Measurements from ENCODE around the gene TMEM80. TPM values are rescaled to one million over a fixed set of nuclear protein-coding genes. Genes with fewer than 3 reads are reported as not detected.
"Not testable (repeated sequence)": the region's sequence is repeated elsewhere in the genome, so short reads cannot be mapped to it uniquely, and the experiment has no call there.

The TMEM80 gene
- total RNA-seq: 11.8 TPM
- polyA plus RNA-seq (ENCODE audit: insufficient read depth in 1 of 8, insufficient read length in 8 of 8, low replicate concordance in 1 of 8): 10 to 100 TPM; 10.1 to 26.0 (median 20.1) TPM
- long read RNA-seq, donor 1: 0 reads
- long read RNA-seq, donor 2: 0 reads
- long read RNA-seq, donor 3, partial matches to known transcripts: 7 of 8 reads
- long read RNA-seq, donor 3, other reads (novel, unspliced or antisense): 0 of 8 reads
- long read RNA-seq, donor 4, partial matches to known transcripts: 0 of 1 reads
- long read RNA-seq, donor 4, other reads (novel, unspliced or antisense): 0 of 1 reads
- long read RNA-seq, donor 5: 0 reads
- long read RNA-seq, donor 6, partial matches to known transcripts: 0 of 7 reads
- long read RNA-seq, donor 6, other reads (novel, unspliced or antisense): 7 of 7 reads
- long read RNA-seq, donor 7, partial matches to known transcripts: 6 of 6 reads
- long read RNA-seq, donor 7, other reads (novel, unspliced or antisense): 0 of 6 reads
- long read RNA-seq, donor 8: 0 reads
- long read RNA-seq, donor 9: 0 reads
- long read RNA-seq, donor 10, partial matches to known transcripts: 0 of 10 reads
- long read RNA-seq, donor 10, other reads (novel, unspliced or antisense): 10 of 10 reads
- long read RNA-seq, donor 11: 0 reads

DNA sequence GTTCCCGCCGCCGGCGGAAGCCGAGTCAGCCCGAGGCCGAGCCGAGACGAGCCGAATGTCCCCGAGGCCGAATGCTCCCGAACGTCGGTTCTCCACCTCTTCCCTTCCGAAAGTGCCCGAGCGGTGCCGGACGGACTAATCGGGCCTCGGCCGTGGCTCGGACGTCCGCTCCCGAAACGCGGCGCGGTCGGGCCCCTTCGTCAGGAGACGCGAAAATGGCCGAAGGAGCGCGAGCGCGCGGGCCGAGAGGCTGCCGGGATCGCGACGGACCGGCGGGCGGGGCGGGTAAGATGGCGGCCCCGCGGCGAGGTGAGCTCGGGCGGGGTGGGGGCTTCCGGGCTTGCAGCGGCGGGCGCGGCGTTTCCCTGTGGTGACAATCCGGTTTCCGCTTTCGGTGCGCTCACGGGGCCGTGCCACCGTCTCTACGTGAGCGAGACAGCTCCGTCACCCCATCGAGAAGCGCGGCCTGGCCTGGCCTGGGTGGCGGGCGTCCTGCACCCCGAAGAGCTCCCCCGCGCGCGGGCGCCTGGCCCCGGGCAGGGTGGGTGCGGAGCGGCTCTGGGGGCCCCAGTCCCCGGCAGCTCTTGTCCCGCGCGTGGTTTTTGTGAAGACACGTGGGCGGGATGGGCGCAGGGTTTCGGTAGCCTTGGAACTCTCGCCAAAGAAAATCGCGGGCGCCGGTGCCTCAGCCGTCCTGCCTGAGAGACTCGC, at the start of gene TMEM80:
Gene TMEM80, plus strand, starts transcription at position 279 of the 711 bp plus-strand sequence. Its CDS starts 12 bp downstream, at position 291.
- no peaks in the 10 kb centered on the region for H3K9me3 ChIP-seq (replicated peaks; ENCODE audit: control insufficient read depth, low read depth, low read length)
- H3K27me3 ChIP-seq (ENCODE audit: control insufficient read depth, insufficient read depth, low read length): no peaks in the 10 kb centered on the region
- H3K4me1 ChIP-seq (ENCODE audit: control insufficient read depth, insufficient read depth, low read length): peaks cover 23% of the 10 kb centered on the region
- peaks cover 17% of the 10 kb centered on the region for H3K36me3 ChIP-seq (ENCODE audit: control insufficient read depth, insufficient read depth, low read length)
- peak; percentile 100 for DNase-seq
- peak within 1 kb of the TSS; percentile 100 for H3K27ac ChIP-seq (ENCODE audit: low read length)
- under 1% methylated on average over 96 of the region's 101 CpGs for WGBS (ENCODE audit: insufficient coverage)
- H3K4me3 ChIP-seq (ENCODE audit: low read length): peak within 1 kb of the TSS; percentile 92

DNA sequence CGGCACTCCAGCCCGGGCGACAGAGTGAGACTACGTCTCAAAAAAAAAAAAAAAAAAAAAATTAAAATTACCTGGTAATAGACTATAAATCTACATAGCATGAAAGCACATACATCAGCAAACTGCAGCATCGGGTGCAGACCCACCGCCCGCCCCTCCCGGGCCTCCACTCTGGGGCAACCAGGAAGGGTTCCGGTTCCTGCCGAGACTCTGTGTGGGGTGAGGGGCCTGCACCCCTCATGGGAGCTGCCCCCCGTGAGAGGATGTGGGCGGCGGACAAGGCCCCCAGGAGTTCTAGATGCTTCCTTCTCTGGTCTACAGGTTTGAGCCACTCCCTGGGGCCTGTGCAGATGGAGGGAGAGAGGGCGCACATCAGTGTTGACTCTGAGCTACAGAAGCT, 49.4 kb upstream of the TMEM80 start:
- H3K4me3 ChIP-seq (ENCODE audit: low read length): no peak overlapping the region
- WGBS (ENCODE audit: insufficient coverage): 84% methylated on average over 5 of the region's 14 CpGs
- no peaks in the 10 kb centered on the region for H3K4me1 ChIP-seq (ENCODE audit: control insufficient read depth, insufficient read depth, low read length)
- no peak for DNase-seq
- H3K27ac ChIP-seq (ENCODE audit: low read length): no peak overlapping the region
- no peaks in the 10 kb centered on the region for H3K9me3 ChIP-seq (replicated peaks; ENCODE audit: control insufficient read depth, low read depth, low read length)
- H3K27me3 ChIP-seq (ENCODE audit: control insufficient read depth, insufficient read depth, low read length): peaks cover 4% of the 10 kb centered on the region
- peaks cover 29% of the 10 kb centered on the region for H3K36me3 ChIP-seq (ENCODE audit: control insufficient read depth, insufficient read depth, low read length)

- not testable (repeated sequence) for H3K9me3 ChIP-seq (replicated peaks; ENCODE audit: control insufficient read depth, low read depth, low read length); H3K27ac ChIP-seq (ENCODE audit: low read length); H3K4me1 ChIP-seq (ENCODE audit: control insufficient read depth, insufficient read depth, low read length); H3K27me3 ChIP-seq (ENCODE audit: control insufficient read depth, insufficient read depth, low read length); DNase-seq; H3K4me3 ChIP-seq (ENCODE audit: low read length)
- WGBS (ENCODE audit: insufficient coverage): 87% methylated on average over 3 of the region's 14 CpGs
- peaks cover 24% of the 10 kb centered on the region for H3K36me3 ChIP-seq (ENCODE audit: control insufficient read depth, insufficient read depth, low read length)
Measured at GRCh38 chr11:647672-648158, 47.9 kb upstream of the TMEM80 start.

DNA sequence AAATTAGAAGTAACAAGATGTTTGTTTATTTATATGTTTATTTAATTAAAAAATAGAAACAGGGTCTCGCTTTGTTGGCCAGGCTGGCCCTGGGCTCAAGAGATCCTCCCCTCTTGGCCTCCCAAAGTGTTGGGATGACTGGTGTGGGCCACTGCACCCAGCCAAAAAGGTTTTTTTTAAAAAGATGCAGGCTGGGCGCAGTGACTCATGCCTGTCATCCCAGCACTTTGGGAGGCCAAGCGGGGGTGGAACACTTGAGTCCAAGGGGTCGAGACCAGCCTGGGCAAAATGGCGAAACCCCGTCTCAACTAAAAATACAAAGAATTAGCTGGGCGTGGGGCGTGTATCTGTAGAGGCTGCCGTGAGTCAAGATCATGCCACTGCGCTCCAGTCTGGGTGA, 45.1 kb upstream of the TMEM80 start:
- Histone ChIP-seq H3K4me3 (ENCODE audit: low read length) (no peak overlapping the region), H3K27me3 (ENCODE audit: control insufficient read depth, insufficient read depth, low read length) (no peaks in the 10 kb centered on the region), H3K4me1 (ENCODE audit: control insufficient read depth, insufficient read depth, low read length) (no peaks in the 10 kb centered on the region), H3K9me3 (replicated peaks; ENCODE audit: control insufficient read depth, low read depth, low read length) (no peaks in the 10 kb centered on the region), H3K27ac (ENCODE audit: low read length) (no peak overlapping the region), H3K36me3 (ENCODE audit: control insufficient read depth, insufficient read depth, low read length) (peaks cover 11% of the 10 kb centered on the region)
- 95% methylated on average over 7 of the region's 10 CpGs for WGBS (ENCODE audit: insufficient coverage)
- DNase-seq: no peak

DNA sequence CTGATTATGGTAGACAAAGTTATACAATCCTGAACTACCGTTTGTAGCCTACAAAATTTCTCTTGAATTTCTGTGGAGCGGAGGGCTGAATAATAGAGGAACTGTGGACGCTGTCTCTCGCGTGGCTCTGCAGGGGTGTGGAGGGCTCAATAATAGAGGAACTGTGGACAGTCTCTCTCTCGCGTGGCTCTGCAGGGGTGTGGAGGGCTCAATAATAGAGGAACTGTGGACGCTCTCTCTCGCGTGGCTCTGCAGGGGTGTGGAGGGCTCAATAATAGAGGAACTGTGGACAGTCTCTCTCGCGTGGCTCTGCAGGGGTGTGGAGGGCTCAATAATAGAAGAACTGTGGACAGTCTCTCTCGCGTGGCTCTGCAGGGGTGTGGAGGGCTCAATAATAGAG, 42.5 kb upstream of the TMEM80 start:
- H3K27ac ChIP-seq (ENCODE audit: low read length); H3K4me1 ChIP-seq (ENCODE audit: control insufficient read depth, insufficient read depth, low read length); DNase-seq; H3K4me3 ChIP-seq (ENCODE audit: low read length); H3K9me3 ChIP-seq (replicated peaks; ENCODE audit: control insufficient read depth, low read depth, low read length); H3K27me3 ChIP-seq (ENCODE audit: control insufficient read depth, insufficient read depth, low read length): not testable (repeated sequence)
- WGBS (ENCODE audit: insufficient coverage): 94% methylated on average over 14 of the region's 14 CpGs
- peaks cover 18% of the 10 kb centered on the region for H3K36me3 ChIP-seq (ENCODE audit: control insufficient read depth, insufficient read depth, low read length)

DNA sequence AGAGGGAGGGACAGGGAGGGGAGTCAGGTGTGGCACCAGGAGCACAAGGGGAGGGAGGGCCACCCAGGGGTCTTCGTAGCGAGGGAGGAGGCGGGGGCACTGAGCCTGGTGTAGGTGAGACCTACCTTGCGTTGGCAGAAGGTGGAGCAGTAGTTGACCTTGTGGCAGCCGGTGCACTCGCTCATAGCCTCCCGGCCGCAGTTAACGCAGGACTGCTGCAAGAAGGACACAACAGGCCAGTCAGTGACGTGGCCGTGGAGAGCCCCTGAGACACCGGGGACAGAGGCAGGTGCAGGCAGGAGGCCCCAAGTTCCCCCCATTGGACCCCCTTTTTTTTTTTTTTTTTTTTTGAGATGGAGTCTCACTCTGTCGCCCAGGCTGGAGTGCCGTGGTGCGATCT, 41.8 kb upstream of the TMEM80 start:
- Histone ChIP-seq H3K4me1 (ENCODE audit: control insufficient read depth, insufficient read depth, low read length) (no peaks in the 10 kb centered on the region), H3K9me3 (replicated peaks; ENCODE audit: control insufficient read depth, low read depth, low read length) (no peaks in the 10 kb centered on the region), H3K4me3 (ENCODE audit: low read length) (no peak overlapping the region), H3K27me3 (ENCODE audit: control insufficient read depth, insufficient read depth, low read length) (no peaks in the 10 kb centered on the region), H3K27ac (ENCODE audit: low read length) (no peak overlapping the region), H3K36me3 (ENCODE audit: control insufficient read depth, insufficient read depth, low read length) (peaks cover 23% of the 10 kb centered on the region)
- 92% methylated on average over 14 of the region's 15 CpGs for WGBS (ENCODE audit: insufficient coverage)
- no peak for DNase-seq

DNA sequence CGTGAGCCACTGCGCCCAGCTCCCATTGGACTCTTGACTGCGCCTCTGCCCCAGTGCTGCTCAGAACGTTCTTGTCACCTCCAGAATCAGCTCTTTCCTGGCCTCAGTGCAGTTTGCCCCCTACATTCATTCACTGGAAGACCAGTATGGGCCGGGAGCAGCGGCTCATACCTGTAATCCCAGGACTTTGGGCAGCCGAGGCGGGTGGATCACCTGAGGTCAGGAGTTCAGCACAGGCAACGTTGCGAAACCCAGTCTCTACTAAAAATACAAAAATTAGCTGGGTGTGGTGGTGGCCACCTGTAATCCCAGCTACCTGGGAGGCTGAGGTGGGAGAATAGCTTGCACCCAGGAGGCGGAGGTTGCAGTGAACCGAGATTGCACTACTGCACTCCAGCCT, 41.2 kb upstream of the TMEM80 start:
- H3K4me3 ChIP-seq (ENCODE audit: low read length); H3K9me3 ChIP-seq (replicated peaks; ENCODE audit: control insufficient read depth, low read depth, low read length); H3K27ac ChIP-seq (ENCODE audit: low read length); DNase-seq; H3K27me3 ChIP-seq (ENCODE audit: control insufficient read depth, insufficient read depth, low read length); H3K4me1 ChIP-seq (ENCODE audit: control insufficient read depth, insufficient read depth, low read length): not testable (repeated sequence)
- peaks cover 26% of the 10 kb centered on the region for H3K36me3 ChIP-seq (ENCODE audit: control insufficient read depth, insufficient read depth, low read length)
- 95% methylated on average over 8 of the region's 12 CpGs for WGBS (ENCODE audit: insufficient coverage)

GRCh38 chr11:655036-655726, 40.4 kb upstream of the TMEM80 start:
- DNase-seq: no peak
- no peaks in the 10 kb centered on the region for H3K9me3 ChIP-seq (replicated peaks; ENCODE audit: control insufficient read depth, low read depth, low read length)
- H3K27ac ChIP-seq (ENCODE audit: low read length): no peak overlapping the region
- no peaks in the 10 kb centered on the region for H3K27me3 ChIP-seq (ENCODE audit: control insufficient read depth, insufficient read depth, low read length)
- H3K4me1 ChIP-seq (ENCODE audit: control insufficient read depth, insufficient read depth, low read length): no peaks in the 10 kb centered on the region
- peaks cover 34% of the 10 kb centered on the region for H3K36me3 ChIP-seq (ENCODE audit: control insufficient read depth, insufficient read depth, low read length)
- 89% methylated on average over 21 of the region's 30 CpGs for WGBS (ENCODE audit: insufficient coverage)
- no peak overlapping the region for H3K4me3 ChIP-seq (ENCODE audit: low read length)

GRCh38 chr11:656426-656825, 39.2 kb upstream of the TMEM80 start:
- Histone ChIP-seq H3K27me3 (ENCODE audit: control insufficient read depth, insufficient read depth, low read length) (no peaks in the 10 kb centered on the region), H3K36me3 (ENCODE audit: control insufficient read depth, insufficient read depth, low read length) (peaks cover 36% of the 10 kb centered on the region)

More at GRCh38 chr11:656426-656825, 39.2 kb upstream of the TMEM80 start:
- DNase-seq: no peak
- H3K9me3 ChIP-seq (replicated peaks; ENCODE audit: control insufficient read depth, low read depth, low read length): no peaks in the 10 kb centered on the region
- WGBS (ENCODE audit: insufficient coverage): 91% methylated on average over 4 of the region's 14 CpGs
- H3K4me3 ChIP-seq (ENCODE audit: low read length): no peak overlapping the region
- no peak overlapping the region for H3K27ac ChIP-seq (ENCODE audit: low read length)
- no peaks in the 10 kb centered on the region for H3K4me1 ChIP-seq (ENCODE audit: control insufficient read depth, insufficient read depth, low read length)

All from muscle of leg (tissue), 16 donors.